Neural cell (in vitro differentiated cells): ENCODE results near the gene ZNF334. TPM values are rescaled to one million over a fixed set of nuclear protein-coding genes. Genes with fewer than 3 reads are reported as not detected.

Source experiments
- H2AFZ ChIP-seq: fragments of 200-600, 300-800 bp; sonication (generic), shearing (Covaris generic); 2 replicates; pipeline ENCODE4 v1.6.0; 2014; ENCODE audit warnings: low read depth, mild to moderate bottlenecking, antibody characterized with exemption, low read length, moderate library complexity
- H3F3A ChIP-seq: fragments of 200-600 bp; shearing (Covaris generic); 2 replicates; pipeline ENCODE4 v1.6.1; 2016; ENCODE audit warnings: mild to moderate bottlenecking, moderate library complexity, mixed read lengths, antibody characterized with exemption, low read length; ENCODE audit not compliant: insufficient read depth, poor library complexity, severe bottlenecking
- H3K27ac ChIP-seq: fragments of 200-600, 300-800 bp; sonication (generic), shearing (Covaris generic); 2 replicates; pipeline ENCODE4 v1.5.1; 2014; ENCODE audit warnings: mild to moderate bottlenecking, low read length, moderate library complexity
- H3K27me3 ChIP-seq: fragments of 300-800, 200-600 bp; sonication (generic), shearing (Covaris generic); 2 replicates; pipeline ENCODE4 v1.6.0; 2014; ENCODE audit warnings: mild to moderate bottlenecking, low read depth, low read length, moderate library complexity; ENCODE audit not compliant: insufficient read depth
- H3K36me3 ChIP-seq: fragments of 300-800, 200-600 bp; sonication (generic), shearing (Covaris generic); 2 replicates; pipeline ENCODE4 v1.5.1; 2014; ENCODE audit warnings: mild to moderate bottlenecking, antibody characterized with exemption, low read length, moderate library complexity; ENCODE audit not compliant: insufficient read depth
- H3K4me2 ChIP-seq: fragments of 300-800, 200-600 bp; sonication (generic), shearing (Covaris generic); 2 replicates; pipeline ENCODE4 v1.6.0; 2014; ENCODE audit warnings: mild to moderate bottlenecking, low read length
- H3K4me3 ChIP-seq: fragments of 300-800, 200-600 bp; sonication (generic), shearing (Covaris generic); 2 replicates; pipeline ENCODE4 v1.5.1; 2014; ENCODE audit warnings: mild to moderate bottlenecking, low read length, moderate library complexity
- H3K79me2 ChIP-seq: fragments of 200-600 bp; shearing (Covaris generic); replicated peaks from 2 replicates; pipeline ENCODE4 v1.6.0; 2014; ENCODE audit warnings: mild to moderate bottlenecking, low read length, moderate library complexity; ENCODE audit not compliant: insufficient read depth
- H3K9ac ChIP-seq: fragments of 300-800, 200-600 bp; sonication (generic), shearing (Covaris generic); 2 replicates; pipeline ENCODE4 v1.6.1; 2016; ENCODE audit warnings: mild to moderate bottlenecking, low read length, mixed read lengths
- H3K9me2 ChIP-seq: fragments of 200-600 bp; shearing (Covaris generic); 2 replicates; pipeline ENCODE4 v1.6.1; 2016; ENCODE audit warnings: mild to moderate bottlenecking, low read length, mixed read lengths; ENCODE audit not compliant: insufficient read depth
- H3K9me3 ChIP-seq: fragments of 200-600, 300-800 bp; sonication (generic), shearing (Covaris generic); 2 replicates; pipeline ENCODE4 v1.6.1; 2016; ENCODE audit warnings: mild to moderate bottlenecking, mixed run types, low read length, moderate library complexity, mixed read lengths
- H4K20me1 ChIP-seq: fragments of 200-600 bp; shearing (Covaris generic); 2 replicates; pipeline ENCODE4 v1.6.1; 2016; ENCODE audit warnings: mild to moderate bottlenecking, mixed run types; ENCODE audit not compliant: insufficient read depth
- EP300 ChIP-seq: fragments of 450-650 bp; conservative IDR thresholded peaks from 2 replicates; pipeline ENCODE4 v1.6.1; 2014; ENCODE audit warnings: antibody characterized with exemption, mild to moderate bottlenecking, moderate library complexity; ENCODE audit not compliant: poor library complexity, severe bottlenecking
- EZH2 ChIP-seq: fragments of 200-600, 300-800 bp; shearing (Covaris generic), sonication (generic); IDR thresholded peaks from 2 replicates; pipeline ENCODE4 v1.6.1; 2014; ENCODE audit warnings: antibody characterized with exemption, low read length, borderline replicate concordance, mild to moderate bottlenecking; ENCODE audit not compliant: insufficient read depth, poor library complexity, severe bottlenecking
- MXI1 ChIP-seq: fragments of 450-650 bp; conservative IDR thresholded peaks from 2 replicates; pipeline ENCODE4 v1.6.1; 2014; ENCODE audit warnings: antibody characterized with exemption, mild to moderate bottlenecking; ENCODE audit not compliant: poor library complexity, severe bottlenecking
- POLR2AphosphoS5 ChIP-seq: IDR thresholded peaks from 2 replicates; pipeline ENCODE4 v1.6.1; 2012
- RAD21 ChIP-seq: fragments of 450-650 bp; conservative IDR thresholded peaks from 2 replicates; pipeline ENCODE4 v1.6.1; 2014; ENCODE audit warnings: antibody characterized with exemption, mild to moderate bottlenecking, moderate library complexity
- REST ChIP-seq: IDR thresholded peaks from 2 replicates; pipeline ENCODE4 v1.6.1; 2012; ENCODE audit warnings: borderline replicate concordance
- SMC3 ChIP-seq: fragments of 450-650 bp; conservative IDR thresholded peaks from 2 replicates; pipeline ENCODE4 v1.6.1; 2014; ENCODE audit warnings: antibody characterized with exemption, mild to moderate bottlenecking, moderate library complexity; ENCODE audit not compliant: poor library complexity
- TAF1 ChIP-seq: IDR thresholded peaks from 2 replicates; pipeline ENCODE4 v1.6.1; 2012; ENCODE audit warnings: low read depth
- polyA plus RNA-seq: library from polyadenylated mRNA; depleted of rRNA; stranded (reverse); fragments of >200 nt; gene quantifications from 2 replicates; pipeline ENCODE4 v1.2.3, GENCODE V29; 2014
- TF ChIP-seq, protein P1 (sequence below): fragments of 450-650 bp; IDR thresholded peaks from 2 replicates; pipeline ENCODE4 v1.5.1; 2014; ENCODE audit warnings: antibody characterized with exemption, mild to moderate bottlenecking, moderate library complexity; ENCODE audit not compliant: poor library complexity, severe bottlenecking

Gene ZNF334
- polyA plus RNA-seq, 1 donor from 2014 or later: 41.5 TPM

GRCh38 chr20:46548688-46549087 lies 35.3 kb upstream of the ZNF334 start:
- Histone ChIP-seq H3K9me2 (no peaks in the 10 kb centered on the region), H3K27ac (no peak overlapping the region), H3K36me3 (no peaks in the 10 kb centered on the region), H3K9me3 (no peaks in the 10 kb centered on the region), H3K79me2 (no peaks in the 10 kb centered on the region), H3K4me2 (no peak overlapping the region), H3K9ac (no peak overlapping the region), H4K20me1 (no peaks in the 10 kb centered on the region), H3F3A (no peaks in the 10 kb centered on the region), H3K27me3 (no peaks in the 10 kb centered on the region), H3K4me3 (no peak overlapping the region), H2AFZ (no peak overlapping the region)
- TF ChIP-seq EP300: no peak
- no peak for TF ChIP-seq POLR2AphosphoS5
- no peak for TF ChIP-seq RAD21
- TF ChIP-seq SMC3: no peak
- TF ChIP-seq MXI1: no peak
- no peak for TF ChIP-seq EZH2
- TF ChIP-seq, protein P1, sequence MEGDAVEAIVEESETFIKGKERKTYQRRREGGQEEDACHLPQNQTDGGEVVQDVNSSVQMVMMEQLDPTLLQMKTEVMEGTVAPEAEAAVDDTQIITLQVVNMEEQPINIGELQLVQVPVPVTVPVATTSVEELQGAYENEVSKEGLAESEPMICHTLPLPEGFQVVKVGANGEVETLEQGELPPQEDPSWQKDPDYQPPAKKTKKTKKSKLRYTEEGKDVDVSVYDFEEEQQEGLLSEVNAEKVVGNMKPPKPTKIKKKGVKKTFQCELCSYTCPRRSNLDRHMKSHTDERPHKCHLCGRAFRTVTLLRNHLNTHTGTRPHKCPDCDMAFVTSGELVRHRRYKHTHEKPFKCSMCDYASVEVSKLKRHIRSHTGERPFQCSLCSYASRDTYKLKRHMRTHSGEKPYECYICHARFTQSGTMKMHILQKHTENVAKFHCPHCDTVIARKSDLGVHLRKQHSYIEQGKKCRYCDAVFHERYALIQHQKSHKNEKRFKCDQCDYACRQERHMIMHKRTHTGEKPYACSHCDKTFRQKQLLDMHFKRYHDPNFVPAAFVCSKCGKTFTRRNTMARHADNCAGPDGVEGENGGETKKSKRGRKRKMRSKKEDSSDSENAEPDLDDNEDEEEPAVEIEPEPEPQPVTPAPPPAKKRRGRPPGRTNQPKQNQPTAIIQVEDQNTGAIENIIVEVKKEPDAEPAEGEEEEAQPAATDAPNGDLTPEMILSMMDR: no peak
- no peak for TF ChIP-seq TAF1

DNA sequence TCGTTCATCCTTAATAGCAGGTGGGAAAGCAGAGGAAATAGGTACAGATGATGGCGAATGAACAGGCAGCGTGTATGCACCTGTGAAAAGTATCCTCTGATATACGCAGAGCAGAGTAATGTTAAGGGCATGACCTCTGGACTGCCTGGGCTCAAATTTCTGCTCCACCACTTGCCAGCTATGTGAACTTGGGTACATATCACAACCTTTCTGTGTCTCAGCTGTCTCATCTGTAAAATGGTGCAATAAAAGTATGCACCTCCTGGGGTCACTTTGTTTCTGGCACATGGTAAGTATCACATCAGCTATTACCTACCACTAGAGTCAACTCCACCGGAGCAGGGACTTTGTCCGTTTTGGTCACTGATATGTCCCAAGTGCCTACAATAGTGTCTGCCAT lies 34.6 kb upstream of the ZNF334 start:
- TF ChIP-seq RAD21: no peak
- TF ChIP-seq TAF1: no peak
- no peak for TF ChIP-seq SMC3
- no peak for TF ChIP-seq POLR2AphosphoS5
- no peak for TF ChIP-seq EZH2
- no peak for TF ChIP-seq MXI1
- TF ChIP-seq EP300: no peak
- TF ChIP-seq, protein P1: no peak
- TF ChIP-seq REST: no peak
- H4K20me1 ChIP-seq: no peaks in the 10 kb centered on the region
- no peak overlapping the region for H3K9ac ChIP-seq

More for the DNA sequence above, 34.6 kb upstream of the ZNF334 start:
- H3K9me2 ChIP-seq: no peaks in the 10 kb centered on the region
- H2AFZ ChIP-seq: no peak overlapping the region
- no peak overlapping the region for H3K27ac ChIP-seq
- H3K9me3 ChIP-seq: no peaks in the 10 kb centered on the region
- H3K4me2 ChIP-seq: no peak overlapping the region
- no peaks in the 10 kb centered on the region for H3K36me3 ChIP-seq
- no peak overlapping the region for H3K4me3 ChIP-seq
- H3K27me3 ChIP-seq: no peaks in the 10 kb centered on the region
- H3K79me2 ChIP-seq: no peaks in the 10 kb centered on the region
- no peaks in the 10 kb centered on the region for H3F3A ChIP-seq
